ENCODE results near the gene OPTC.

DNA sequence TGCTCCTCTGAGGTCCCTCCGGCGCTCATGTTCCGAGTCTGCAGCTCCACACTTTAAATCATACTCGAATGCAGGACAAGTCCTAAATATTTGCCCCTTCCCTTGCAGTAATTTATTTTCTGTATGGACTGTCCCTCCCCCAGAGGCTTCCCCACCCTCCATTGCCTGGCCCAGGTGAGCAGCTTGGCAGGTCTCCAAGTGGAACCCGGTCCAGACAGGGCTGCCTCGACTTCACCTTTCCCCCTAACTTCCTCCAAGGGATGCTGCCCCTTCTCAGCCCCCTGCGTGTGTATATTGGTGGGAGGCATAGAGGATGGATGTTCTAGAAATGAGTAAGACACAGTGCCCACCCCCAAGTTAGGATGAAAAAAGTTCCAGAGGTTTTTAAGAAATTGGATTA lies 5.4 kb upstream of the OPTC start:
- TF ChIP-seq YY1 (IDR thresholded peaks at IDR 0.05; ENCODE audit: low read depth) (no peak), TAF1 (IDR thresholded peaks at IDR 0.05; ENCODE audit: low read depth) (no peak)
- TF ChIP-seq, protein P1, sequence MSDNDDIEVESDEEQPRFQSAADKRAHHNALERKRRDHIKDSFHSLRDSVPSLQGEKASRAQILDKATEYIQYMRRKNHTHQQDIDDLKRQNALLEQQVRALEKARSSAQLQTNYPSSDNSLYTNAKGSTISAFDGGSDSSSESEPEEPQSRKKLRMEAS (IDR thresholded peaks at IDR 0.05), result no peak
